CD14-positive monocyte (primary cell): ENCODE data around the gene RIMS3. TPM values are rescaled to one million over a fixed set of nuclear protein-coding genes. Genes with fewer than 3 reads are reported as not detected.

Source experiments
- DNase-seq, 3 donors: peaks; one replicate each; pipeline ENCODE4 v3.0.0-alpha.2; 2011 to 2022
- H2AFZ ChIP-seq: 2 replicates; pipeline ENCODE4 v1.6.0; 2012; ENCODE audit warnings: mild to moderate bottlenecking, low read depth, low read length, inconsistent platforms; ENCODE audit not compliant: insufficient read depth, poor library complexity, severe bottlenecking
- H3K27ac ChIP-seq, 2 donors: 1 replicate in 1 of 2; 2 replicates in 1 of 2; pipeline ENCODE4 v1.5.1; 2012 to 2013; ENCODE audit warnings: low read length in 2 of 2, control low read depth in 1 of 2, inconsistent platforms in 1 of 2, low read depth in 1 of 2, mild to moderate bottlenecking in 1 of 2
- H3K27me3 ChIP-seq, 2 donors: one replicate each; pipeline versions ENCODE4 v1.6.0 to v1.6.1; 2011 to 2013; ENCODE audit warnings: low read length in 2 of 2; ENCODE audit not compliant: control insufficient read depth in 2 of 2, insufficient read depth in 2 of 2
- H3K36me3 ChIP-seq, 2 donors: replicated peaks in 1 of 2; 1 replicate in 1 of 2; 2 replicates in 1 of 2; pipeline versions ENCODE4 v1.5.1 to v1.6.1; 2012 to 2013; ENCODE audit warnings: low read length in 2 of 2, control low read depth in 1 of 2, inconsistent platforms in 1 of 2, mild to moderate bottlenecking in 1 of 2; ENCODE audit not compliant: insufficient read depth in 2 of 2, control insufficient read depth in 1 of 2
- H3K4me1 ChIP-seq, 2 donors: 1 replicate in 1 of 2; 2 replicates in 1 of 2; pipeline versions ENCODE4 v1.5.1 to v1.6.1; 2012 to 2013; ENCODE audit warnings: low read length in 2 of 2, control low read depth in 1 of 2, inconsistent platforms in 1 of 2, mild to moderate bottlenecking in 1 of 2, moderate library complexity in 1 of 2; ENCODE audit not compliant: insufficient read depth in 2 of 2, control insufficient read depth in 1 of 2
- H3K4me2 ChIP-seq: replicated peaks from 2 replicates; pipeline ENCODE3; 2012; ENCODE audit warnings: low read length, moderate library complexity, mild to moderate bottlenecking; ENCODE audit not compliant: poor library complexity, severe bottlenecking; ENCODE audit errors: extremely low read depth
- H3K4me3 ChIP-seq, 3 experiments: fragments of 200-600 bp in 1 of 3; sonication (generic) in 1 of 3; replicated peaks in 1 of 3; 1 replicate in 2 of 3; 2 replicates in 1 of 3; pipeline ENCODE4 v1.5.1; 2011 to 2013; ENCODE audit warnings: low read length in 3 of 3, mild to moderate bottlenecking in 3 of 3, control low read depth in 2 of 3, low read depth in 2 of 3, inconsistent platforms in 1 of 3, moderate library complexity in 1 of 3
- H3K79me2 ChIP-seq: 2 replicates; pipeline ENCODE4 v1.6.0; 2012; ENCODE audit warnings: mild to moderate bottlenecking, control low read depth, inconsistent platforms, low read length, moderate library complexity; ENCODE audit not compliant: insufficient read depth
- H3K9ac ChIP-seq: 2 replicates; pipeline ENCODE4 v1.6.0; 2017; ENCODE audit warnings: low read length, mild to moderate bottlenecking; ENCODE audit not compliant: insufficient read depth, poor library complexity, severe bottlenecking
- H3K9me3 ChIP-seq, 2 donors: replicated peaks in 1 of 2; 1 replicate in 1 of 2; 2 replicates in 1 of 2; pipeline versions ENCODE4 v1.5.1 to v1.6.1; 2012 to 2013; ENCODE audit warnings: low read length in 2 of 2, control low read depth in 1 of 2; ENCODE audit not compliant: control insufficient read depth in 1 of 2, insufficient read depth in 1 of 2
- H4K20me1 ChIP-seq: 2 replicates; pipeline ENCODE4 v1.6.0; 2012; ENCODE audit warnings: mild to moderate bottlenecking, low read length, control low read depth, moderate library complexity; ENCODE audit not compliant: insufficient read depth
- H3K27ac Mint-ChIP-seq, 7 donors: one replicate each; pipeline ENCODE4 v1.8.0; 2020; ENCODE audit warnings: mild to moderate bottlenecking in 7 of 7, mixed read lengths in 7 of 7, moderate library complexity in 6 of 7, inconsistent platforms in 2 of 7
- H3K27me3 Mint-ChIP-seq, 3 donors: one replicate each; pipeline ENCODE4 v1.8.0; 2021 to 2022; ENCODE audit warnings: low read depth in 3 of 3, mild to moderate bottlenecking in 3 of 3, mixed read lengths in 3 of 3, moderate library complexity in 3 of 3, inconsistent platforms in 1 of 3
- H3K36me3 Mint-ChIP-seq, 2 donors: one replicate each; pipeline ENCODE4 v1.8.0; 2020; ENCODE audit warnings: mixed read lengths in 2 of 2, inconsistent platforms in 1 of 2, mild to moderate bottlenecking in 1 of 2
- H3K4me1 Mint-ChIP-seq: one replicate; pipeline ENCODE4 v1.8.0; 2020; ENCODE audit warnings: mild to moderate bottlenecking, mixed read lengths
- H3K4me3 Mint-ChIP-seq, 2 donors: one replicate each; pipeline ENCODE4 v1.8.0; 2020; ENCODE audit warnings: mild to moderate bottlenecking in 2 of 2, mixed read lengths in 2 of 2, moderate library complexity in 1 of 2
- H3K9me3 Mint-ChIP-seq, 7 donors: one replicate each; pipeline ENCODE4 v1.8.0; 2020 to 2022; ENCODE audit warnings: mixed read lengths in 7 of 7, mild to moderate bottlenecking in 6 of 7, moderate library complexity in 6 of 7, inconsistent platforms in 2 of 7
- CTCF ChIP-seq: fragments of 200-600 bp; IDR thresholded peaks from one replicate; pipeline ENCODE4 v1.8.0; 2022; ENCODE audit warnings: antibody characterized with exemption, mild to moderate bottlenecking
- WGBS: methylation state at CpG from one replicate; pipeline ENCODE4 v1.1.5; 2013; ENCODE audit warnings: missing lambda C conversion rate; ENCODE audit not compliant: insufficient coverage; 5-methylcytosine and 5-hydroxymethylcytosine counted together
- intact Hi-C, 2 donors: fragments of 100-400 bp; cut with micrococcal nuclease; formaldehyde crosslinking; loops; one replicate each; pipeline versions ENCODE4 v1.15.0 to v1.15.1; 2023
- polyA plus RNA-seq, 3 donors: library from polyadenylated mRNA; depleted of rRNA in 1 of 3; unstranded in 2 of 3; stranded (reverse) in 1 of 3; fragments of 300-500 nt in 2 of 3; fragments of >200 nt in 1 of 3; fragmentation: Illumina TruSeq in 2 of 3; gene quantifications; 1 replicate in 2 of 3; 2 replicates in 1 of 3; pipeline ENCODE4 v1.2.3, GENCODE V29; 2012 to 2021

RIMS3 gene
- polyA plus RNA-seq, 3 donors, result 0.15 to 1.0 (median 0.26) TPM

- intact Hi-C loops, result no loop called here
- no peak for TF ChIP-seq CTCF
Measured at GRCh38 chr1:40588586-40588985, 76.9 kb downstream of the RIMS3 start.

GRCh38 chr1:40583980-40584379 lies 81.5 kb downstream of the RIMS3 start:
- Histone ChIP-seq H4K20me1 (no peaks in the 10 kb centered on the region), H3K9me3 (no peaks in the 10 kb centered on the region), H3K4me2 (no peak overlapping the region), H3K79me2 (no peaks in the 10 kb centered on the region), H3K27ac (no peak overlapping the region), H2AFZ (no peak overlapping the region), H3K9ac (no peak overlapping the region), H3K4me1 (no peaks in the 10 kb centered on the region), H3K27me3 (no peaks in the 10 kb centered on the region), H3K4me3 (no peak overlapping the region), H3K36me3 (no peaks in the 10 kb centered on the region)
- H3K27me3 Mint-ChIP-seq, result peaks cover 2 to 3% (median 2%) of the 10 kb centered on the region in 3 donors
- intact Hi-C loops, result no loop called here
- H3K4me1 Mint-ChIP-seq, result no peaks in the 10 kb centered on the region
- no peak for DNase-seq
- H3K4me3 Mint-ChIP-seq, result no peak overlapping the region
- no peak for TF ChIP-seq CTCF
- no peak overlapping the region for H3K27ac Mint-ChIP-seq
- no peaks in the 10 kb centered on the region for H3K36me3 Mint-ChIP-seq
- no peaks in the 10 kb centered on the region for H3K9me3 Mint-ChIP-seq
- WGBS, result 92% methylated on average over 2 of the region's 6 CpGs

More at GRCh38 chr1:40588586-40588985, 76.9 kb downstream of the RIMS3 start:
- H3K9me3 ChIP-seq, result no peaks in the 10 kb centered on the region
- H3K4me2 ChIP-seq, result no peak overlapping the region
- no peaks in the 10 kb centered on the region for H4K20me1 ChIP-seq
- H3K36me3 ChIP-seq, result no peaks in the 10 kb centered on the region
- peaks cover 7 to 15% of the 10 kb centered on the region in 2 donors for H3K4me1 ChIP-seq
- no CpG with 5 or more reads among the region's 2 CpGs for WGBS
- Mint-ChIP-seq H3K27ac (no peak overlapping the region), H3K27me3 (peaks cover 2 to 6% (median 2%) of the 10 kb centered on the region in 3 donors), H3K4me1 (peaks cover 20% of the 10 kb centered on the region), H3K9me3 (no peaks in the 10 kb centered on the region), H3K36me3 (no peaks in the 10 kb centered on the region), H3K4me3 (no peak overlapping the region)
- H2AFZ ChIP-seq, result no peak overlapping the region
- H3K4me3 ChIP-seq, result no peak overlapping the region
- no peak overlapping the region for H3K27ac ChIP-seq
- H3K9ac ChIP-seq, result no peak overlapping the region
- H3K79me2 ChIP-seq, result no peaks in the 10 kb centered on the region
- H3K27me3 ChIP-seq, result no peaks in the 10 kb centered on the region
- DNase-seq, result no peak
